ENCODE results near the gene SERF1A.
"Not testable (repeated sequence)": the region's sequence is repeated elsewhere in the genome, so short reads cannot be mapped to it uniquely, and the experiment has no call there.

SERF1A gene

GRCh38 chr5:70900533-70901271, at the start of gene SERF1A:
Gene SERF1A (plus strand): TSS chr5:70900669. CDS start chr5:70900870, 201 bp downstream.
- DNase-seq, result not testable (repeated sequence)
- ATAC-seq, result peak; percentile 94

GRCh38 chr5:70866778-70867177, 33.7 kb upstream of the SERF1A start:
- not testable (repeated sequence) for ATAC-seq, DNase-seq

- DNase-seq, result not testable (repeated sequence)
- ATAC-seq, result peak; percentile 66
These were observed 29.8 kb upstream of the SERF1A start for GRCh38 chr5:70870626-70871025.

GRCh38 chr5:70896076-70896475, 4.4 kb upstream of the SERF1A start:
- ATAC-seq, DNase-seq: not testable (repeated sequence)

- DNase-seq, ATAC-seq: not testable (repeated sequence)
These were observed 753 bp downstream of the SERF1A start for GRCh38 chr5:70901272-70901571.

GRCh38 chr5:70906624-70907023, 6.2 kb downstream of the SERF1A start:
- DNase-seq, ATAC-seq: not testable (repeated sequence)

- not testable (repeated sequence) for ATAC-seq, DNase-seq
These were observed 16.4 kb downstream of the SERF1A start for GRCh38 chr5:70916829-70917228.

- not testable (repeated sequence) for DNase-seq, ATAC-seq
These were observed 24.7 kb downstream of the SERF1A start for GRCh38 chr5:70925211-70925562.

GRCh38 chr5:70931709-70932368, 31.4 kb downstream of the SERF1A start:
- not testable (repeated sequence) for ATAC-seq

GRCh38 chr5:70932560-70932959, 32.1 kb downstream of the SERF1A start:
- ATAC-seq, DNase-seq: not testable (repeated sequence)

More at GRCh38 chr5:70931709-70932368, 31.4 kb downstream of the SERF1A start:
- DNase-seq, result not testable (repeated sequence)

GRCh38 chr5:70953068-70953467, 52.6 kb downstream of the SERF1A start:
- ATAC-seq, DNase-seq: not testable (repeated sequence)

Data from stimulated activated naive CD8-positive, alpha-beta T cell treated with anti-CD3 and anti-CD28 coated beads, Interleukin-15, Interleukin-2, amounts not matched to agents 100 U/mL and 50 U/mL, for 24 hours (primary cell).